ENCODE data around the gene RPL41.

DNA sequence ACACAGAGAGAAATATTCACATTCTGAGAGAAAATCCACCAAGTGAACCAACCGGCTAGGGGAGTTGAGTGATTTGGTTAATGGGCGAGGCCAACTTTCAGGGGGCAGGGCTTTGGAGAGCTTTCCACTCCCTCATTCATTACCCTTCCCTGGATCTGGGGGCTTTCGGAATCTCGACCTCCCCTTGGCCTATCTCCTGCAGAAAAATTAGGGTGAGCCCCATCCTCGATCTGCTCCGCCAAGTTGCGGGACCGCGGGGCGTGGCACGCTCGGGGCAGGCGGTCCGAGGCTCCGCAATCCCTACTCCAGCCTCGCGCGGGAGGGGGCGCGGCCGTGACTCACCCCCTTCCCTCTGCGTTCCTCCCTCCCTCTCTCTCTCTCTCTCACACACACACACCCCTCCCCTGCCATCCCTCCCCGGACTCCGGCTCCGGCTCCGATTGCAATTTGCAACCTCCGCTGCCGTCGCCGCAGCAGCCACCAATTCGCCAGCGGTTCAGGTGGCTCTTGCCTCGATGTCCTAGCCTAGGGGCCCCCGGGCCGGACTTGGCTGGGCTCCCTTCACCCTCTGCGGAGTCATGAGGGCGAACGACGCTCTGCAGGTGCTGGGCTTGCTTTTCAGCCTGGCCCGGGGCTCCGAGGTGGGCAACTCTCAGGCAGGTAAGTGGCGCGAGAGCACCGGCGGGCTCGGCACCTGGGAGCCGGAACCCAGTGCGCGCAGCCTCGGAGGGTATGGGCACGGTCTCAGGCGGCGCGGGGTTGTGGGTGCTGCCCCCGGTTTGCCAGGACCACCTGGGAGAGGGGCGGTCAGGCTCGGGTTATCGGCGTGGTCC, 36.5 kb upstream of the RPL41 start, which contains the start of gene ERBB3:
- TF ChIP-seq EZH2phosphoT487 (IDR thresholded peaks at IDR 0.05) = peak; percentile 58
- TF ChIP-seq, protein P1, sequence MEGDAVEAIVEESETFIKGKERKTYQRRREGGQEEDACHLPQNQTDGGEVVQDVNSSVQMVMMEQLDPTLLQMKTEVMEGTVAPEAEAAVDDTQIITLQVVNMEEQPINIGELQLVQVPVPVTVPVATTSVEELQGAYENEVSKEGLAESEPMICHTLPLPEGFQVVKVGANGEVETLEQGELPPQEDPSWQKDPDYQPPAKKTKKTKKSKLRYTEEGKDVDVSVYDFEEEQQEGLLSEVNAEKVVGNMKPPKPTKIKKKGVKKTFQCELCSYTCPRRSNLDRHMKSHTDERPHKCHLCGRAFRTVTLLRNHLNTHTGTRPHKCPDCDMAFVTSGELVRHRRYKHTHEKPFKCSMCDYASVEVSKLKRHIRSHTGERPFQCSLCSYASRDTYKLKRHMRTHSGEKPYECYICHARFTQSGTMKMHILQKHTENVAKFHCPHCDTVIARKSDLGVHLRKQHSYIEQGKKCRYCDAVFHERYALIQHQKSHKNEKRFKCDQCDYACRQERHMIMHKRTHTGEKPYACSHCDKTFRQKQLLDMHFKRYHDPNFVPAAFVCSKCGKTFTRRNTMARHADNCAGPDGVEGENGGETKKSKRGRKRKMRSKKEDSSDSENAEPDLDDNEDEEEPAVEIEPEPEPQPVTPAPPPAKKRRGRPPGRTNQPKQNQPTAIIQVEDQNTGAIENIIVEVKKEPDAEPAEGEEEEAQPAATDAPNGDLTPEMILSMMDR (IDR thresholded peaks at IDR 0.05) = no peak

Measured in neural progenitor cell (in vitro differentiated cells).